Stimulated activated CD4-positive, alpha-beta T cell treated with anti-CD3 and anti-CD28 coated beads, TNF-alpha, amount 100 ng/mL, for 4 hours (primary cell): ENCODE data around the gene MAGEA2.
"Not testable (repeated sequence)": the region's sequence is repeated elsewhere in the genome, so short reads cannot be mapped to it uniquely, and the experiment has no call there.

Experiments
- DNase-seq, 3 experiments: peaks; one replicate each; pipeline ENCODE4 v3.0.0-alpha.2; 2020; ENCODE audit warnings: low read depth in 3 of 3

MAGEA2 gene

GRCh38 chrX:152753686-152754650 lies at the start of gene MAGEA2:
TSS of gene MAGEA2 (minus strand) at chrX:152753842. CDS start at chrX:152751363, 2,479 bp downstream.
- DNase-seq, result not testable (repeated sequence)

- no peak for DNase-seq
These were observed 45.3 kb upstream of the MAGEA2 start for GRCh38 chrX:152798945-152799344.

- not testable (repeated sequence) for DNase-seq
These were observed 33.4 kb upstream of the MAGEA2 start for GRCh38 chrX:152787062-152787461.

- not testable (repeated sequence) for DNase-seq
These were observed 16.1 kb upstream of the MAGEA2 start, which contains the start of gene MAGEA6 for GRCh38 chrX:152769549-152770289. TSS of gene MAGEA6 (minus strand) at chrX:152769689. CDS start at chrX:152767650, 2,039 bp downstream.

- DNase-seq, result not testable (repeated sequence)
These were observed 12.9 kb upstream of the MAGEA2 start for GRCh38 chrX:152766562-152766961.

- not testable (repeated sequence) for DNase-seq
These were observed 7.9 kb upstream of the MAGEA2 start for GRCh38 chrX:152761582-152761981.

GRCh38 chrX:152759544-152759943 lies 5.9 kb upstream of the MAGEA2 start:
- not testable (repeated sequence) for DNase-seq

- not testable (repeated sequence) for DNase-seq
These were observed 5.3 kb upstream of the MAGEA2 start, which contains the start of gene CSAG3 for GRCh38 chrX:152758918-152759317. TSS of gene CSAG3 (plus strand) at chrX:152759218.

- DNase-seq, result not testable (repeated sequence)
These were observed 1.2 kb upstream of the MAGEA2 start for GRCh38 chrX:152754871-152755270.

- DNase-seq, result no peak
These were observed 15.1 kb downstream of the MAGEA2 start for GRCh38 chrX:152738560-152738959.

GRCh38 chrX:152736528-152736927 lies 17.1 kb downstream of the MAGEA2 start:
- DNase-seq, result not testable (repeated sequence)

GRCh38 chrX:152735860-152736511 lies 17.7 kb downstream of the MAGEA2 start:
- no peak for DNase-seq

GRCh38 chrX:152735101-152735500 lies 18.5 kb downstream of the MAGEA2 start:
- DNase-seq, result no peak

- DNase-seq, result not testable (repeated sequence)
These were observed 19.3 kb downstream of the MAGEA2 start for GRCh38 chrX:152734143-152734858.

- no peak for DNase-seq
These were observed 20.2 kb downstream of the MAGEA2 start, which contains the start of the genes CSAG1 and MAGEA12 for GRCh38 chrX:152733261-152733975. TSS of gene CSAG1 (minus strand) at chrX:152733721. CDS start at chrX:152732460, 1,261 bp downstream. TSS of gene MAGEA12 (plus strand) at chrX:152733757. CDS start at chrX:152736162, 2,405 bp downstream.

GRCh38 chrX:152725409-152725808 lies 28.2 kb downstream of the MAGEA2 start:
- no peak for DNase-seq

- DNase-seq, result not testable (repeated sequence)
These were observed 39.5 kb downstream of the MAGEA2 start, which contains the start of gene MAGEA2B for GRCh38 chrX:152713815-152714787. TSS of gene MAGEA2B (plus strand) at chrX:152714628. CDS start at chrX:152717107, 2,479 bp downstream.

GRCh38 chrX:152713195-152713594 lies 40.4 kb downstream of the MAGEA2 start:
- not testable (repeated sequence) for DNase-seq

GRCh38 chrX:152709173-152709572 lies 44.5 kb downstream of the MAGEA2 start, which contains the start of gene CSAG2:
TSS of gene CSAG2 (minus strand) at chrX:152709273. CDS start at chrX:152709112, 161 bp downstream.
- not testable (repeated sequence) for DNase-seq
